Measurements from ENCODE around the gene ERBB4. TPM values are rescaled to one million over a fixed set of nuclear protein-coding genes. Genes with fewer than 3 reads are reported as not detected.

Gene ERBB4
- total RNA-seq, 1 donor from 2014 or later = 10.2 TPM

DNA sequence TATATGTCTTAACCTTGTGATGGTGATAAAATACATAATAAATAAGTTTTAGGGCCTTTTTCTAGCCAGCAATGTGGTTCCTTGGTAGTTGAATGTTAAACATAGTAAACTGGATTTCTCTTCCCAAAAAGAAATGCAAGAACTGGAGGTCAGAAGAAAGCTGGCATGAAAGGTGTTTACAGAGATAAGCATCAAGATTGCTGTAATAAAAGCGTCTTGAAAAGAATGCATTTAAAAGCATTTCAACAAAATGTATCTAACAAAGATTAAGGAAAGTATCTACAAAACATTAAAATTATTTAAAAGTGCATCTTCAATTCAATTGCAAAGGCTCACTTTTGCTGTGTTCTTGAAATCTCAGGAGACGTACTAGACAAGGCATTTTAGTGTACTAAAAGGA lies 419.0 kb downstream of the ERBB4 start:
- Mint-ChIP-seq H3K36me3 (ENCODE audit: low read depth) (peaks cover 2% of the 10 kb centered on the region), H3K9me3 (peaks cover 1% of the 10 kb centered on the region), H3K4me3 (no peak overlapping the region), H3K27me3 (ENCODE audit: low read depth) (no peaks in the 10 kb centered on the region), H3K4me1 (peaks cover 15% of the 10 kb centered on the region), H3K27ac (ENCODE audit: unreplicated experiment) (no peak overlapping the region)
- DNase-seq (ENCODE audit: low read depth, low spot score) = no peak
- TF ChIP-seq, protein P1, sequence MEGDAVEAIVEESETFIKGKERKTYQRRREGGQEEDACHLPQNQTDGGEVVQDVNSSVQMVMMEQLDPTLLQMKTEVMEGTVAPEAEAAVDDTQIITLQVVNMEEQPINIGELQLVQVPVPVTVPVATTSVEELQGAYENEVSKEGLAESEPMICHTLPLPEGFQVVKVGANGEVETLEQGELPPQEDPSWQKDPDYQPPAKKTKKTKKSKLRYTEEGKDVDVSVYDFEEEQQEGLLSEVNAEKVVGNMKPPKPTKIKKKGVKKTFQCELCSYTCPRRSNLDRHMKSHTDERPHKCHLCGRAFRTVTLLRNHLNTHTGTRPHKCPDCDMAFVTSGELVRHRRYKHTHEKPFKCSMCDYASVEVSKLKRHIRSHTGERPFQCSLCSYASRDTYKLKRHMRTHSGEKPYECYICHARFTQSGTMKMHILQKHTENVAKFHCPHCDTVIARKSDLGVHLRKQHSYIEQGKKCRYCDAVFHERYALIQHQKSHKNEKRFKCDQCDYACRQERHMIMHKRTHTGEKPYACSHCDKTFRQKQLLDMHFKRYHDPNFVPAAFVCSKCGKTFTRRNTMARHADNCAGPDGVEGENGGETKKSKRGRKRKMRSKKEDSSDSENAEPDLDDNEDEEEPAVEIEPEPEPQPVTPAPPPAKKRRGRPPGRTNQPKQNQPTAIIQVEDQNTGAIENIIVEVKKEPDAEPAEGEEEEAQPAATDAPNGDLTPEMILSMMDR (conservative IDR thresholded peaks at IDR 0.05) = no peak

DNA sequence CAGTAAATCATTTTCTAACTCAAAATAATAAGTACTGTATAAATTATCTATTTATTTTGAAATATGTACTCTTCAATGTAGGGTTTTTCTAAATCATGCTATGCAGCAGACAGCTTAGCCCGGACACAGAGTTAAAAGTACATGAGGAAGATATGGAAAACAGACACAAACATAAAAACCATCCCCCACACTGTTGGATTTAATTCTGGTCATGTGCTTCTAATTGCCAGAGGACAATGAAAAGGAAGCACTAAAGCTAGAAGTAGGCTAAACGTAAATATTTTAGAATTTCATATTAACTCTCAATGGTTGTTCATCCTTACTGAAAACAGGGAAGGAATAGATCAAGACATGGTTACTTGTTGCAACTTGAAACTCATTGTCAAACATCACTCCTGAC lies 420.7 kb downstream of the ERBB4 start:
- peaks cover 4% of the 10 kb centered on the region for H3K9me3 Mint-ChIP-seq
- no peak overlapping the region for H3K4me3 Mint-ChIP-seq

DNA sequence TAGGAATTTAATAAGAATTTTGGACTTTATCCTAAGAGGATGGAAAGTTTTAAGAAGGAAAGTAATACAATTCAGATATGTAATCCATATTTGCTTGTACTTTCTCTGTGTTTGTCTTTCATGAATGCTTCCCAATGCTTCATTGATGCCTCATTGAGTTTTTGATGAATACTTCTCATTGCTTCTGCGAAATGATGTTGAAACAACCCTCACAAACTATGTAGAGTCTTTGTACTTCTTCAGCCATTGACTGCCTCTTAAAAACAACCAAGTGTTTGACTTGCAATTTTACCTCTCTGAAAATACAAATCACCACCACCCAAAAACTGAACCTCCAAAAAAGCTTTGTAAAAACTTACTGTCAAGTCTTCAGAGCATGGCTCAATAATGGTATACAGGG lies 424.1 kb downstream of the ERBB4 start:
- DNase-seq (ENCODE audit: low read depth, low spot score) = no peak
- Mint-ChIP-seq H3K36me3 (ENCODE audit: low read depth) (peaks cover 2% of the 10 kb centered on the region), H3K27ac (ENCODE audit: unreplicated experiment) (no peak overlapping the region), H3K4me1 (peaks cover 11% of the 10 kb centered on the region), H3K9me3 (peaks cover 5% of the 10 kb centered on the region), H3K27me3 (ENCODE audit: low read depth) (no peaks in the 10 kb centered on the region), H3K4me3 (no peak overlapping the region)
- TF ChIP-seq, protein P1 (conservative IDR thresholded peaks at IDR 0.05) = no peak

More for the DNA sequence above, 420.7 kb downstream of the ERBB4 start:
- Mint-ChIP-seq H3K27ac (ENCODE audit: unreplicated experiment) (no peak overlapping the region), H3K27me3 (ENCODE audit: low read depth) (no peaks in the 10 kb centered on the region), H3K36me3 (ENCODE audit: low read depth) (peaks cover 2% of the 10 kb centered on the region), H3K4me1 (peaks cover 12% of the 10 kb centered on the region)
- TF ChIP-seq, protein P1 (conservative IDR thresholded peaks at IDR 0.05) = no peak
- no peak for DNase-seq (ENCODE audit: low read depth, low spot score)

DNA sequence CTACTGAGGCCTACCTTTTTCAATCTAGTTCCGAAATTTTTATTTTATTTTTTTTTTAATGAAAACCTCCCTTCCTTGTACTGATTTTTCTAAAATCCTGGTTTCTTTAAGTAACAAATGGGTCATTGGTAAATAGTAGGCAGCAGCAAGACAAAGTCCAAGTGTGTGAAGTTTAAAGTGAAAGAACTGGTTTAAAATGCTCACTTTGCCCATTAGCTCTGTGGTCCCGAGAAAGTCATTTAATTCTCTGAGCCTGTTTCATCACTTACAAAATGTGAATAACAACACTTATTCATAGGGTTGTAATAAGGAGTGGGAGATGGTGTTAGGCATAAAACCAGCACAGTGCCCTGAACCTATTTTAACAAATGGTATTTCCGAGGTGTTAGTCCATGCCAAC lies 426.2 kb downstream of the ERBB4 start:
- no peak overlapping the region for H3K4me3 Mint-ChIP-seq
- TF ChIP-seq, protein P1 (conservative IDR thresholded peaks at IDR 0.05) = no peak
- peaks cover 4% of the 10 kb centered on the region for H3K4me1 Mint-ChIP-seq
- peaks cover 9% of the 10 kb centered on the region for H3K9me3 Mint-ChIP-seq
- no peak for DNase-seq (ENCODE audit: low read depth, low spot score)
- H3K27ac Mint-ChIP-seq (ENCODE audit: unreplicated experiment) = no peak overlapping the region
- H3K36me3 Mint-ChIP-seq (ENCODE audit: low read depth) = peaks cover 4% of the 10 kb centered on the region
- no peaks in the 10 kb centered on the region for H3K27me3 Mint-ChIP-seq (ENCODE audit: low read depth)

DNA sequence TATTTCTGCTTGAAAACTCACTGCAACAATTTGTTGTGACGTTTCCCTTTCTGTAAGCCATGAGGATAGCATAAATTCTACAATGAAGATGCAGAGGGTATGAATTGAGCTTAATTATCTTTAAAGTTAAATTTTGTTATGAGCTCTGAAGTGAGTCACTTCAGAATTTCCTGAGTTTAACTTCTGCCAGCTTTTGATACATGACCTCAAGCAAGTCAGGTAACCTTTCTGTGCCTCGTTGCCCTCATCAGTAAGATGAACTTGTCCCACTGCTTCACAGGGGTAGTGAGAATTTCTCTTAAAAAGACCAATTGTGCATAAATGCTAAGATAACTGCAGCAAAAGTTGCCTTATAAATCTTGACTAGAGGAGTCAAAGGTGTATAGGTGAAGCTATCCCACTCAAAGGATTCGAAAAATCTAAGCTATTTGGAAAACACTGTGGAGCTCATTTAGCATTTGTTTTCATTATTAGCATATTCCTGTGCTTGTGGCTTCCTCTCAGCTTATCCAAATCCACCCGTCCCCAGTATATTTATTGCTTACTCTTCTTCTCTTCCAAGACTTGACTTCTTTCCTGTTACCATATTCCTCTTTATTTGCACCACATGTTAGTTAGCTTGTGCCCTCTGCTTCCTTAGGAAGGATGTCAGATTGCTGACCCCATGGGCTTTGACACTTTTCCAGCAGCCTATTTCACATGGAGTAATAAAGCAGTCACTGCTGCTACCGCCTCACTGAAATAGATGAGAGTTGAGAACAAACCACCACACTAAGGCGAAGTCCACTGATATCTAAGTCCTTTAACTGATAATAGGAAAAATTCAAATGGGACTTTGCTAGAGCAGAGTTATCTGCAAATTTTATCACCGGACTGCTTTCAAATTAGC lies 428.6 kb downstream of the ERBB4 start:
- no peak for DNase-seq (ENCODE audit: low read depth, low spot score)
- Mint-ChIP-seq H3K27ac (ENCODE audit: unreplicated experiment) (no peak overlapping the region), H3K27me3 (ENCODE audit: low read depth) (no peaks in the 10 kb centered on the region), H3K4me1 (peaks cover 4% of the 10 kb centered on the region), H3K4me3 (no peak overlapping the region), H3K36me3 (ENCODE audit: low read depth) (peaks cover 9% of the 10 kb centered on the region), H3K9me3 (peaks cover 14% of the 10 kb centered on the region)
- TF ChIP-seq, protein P1 (conservative IDR thresholded peaks at IDR 0.05) = no peak
